HFF-Myc (cell line): ENCODE results near the gene RPS3A.

ENCODE experiments used
- DNase-seq: peaks from one replicate; pipeline ENCODE4 v3.0.0-alpha.2; 2011; ENCODE audit warnings: low read depth; ENCODE audit errors: extremely low read depth
- H3K4me3 ChIP-seq: replicated peaks from 2 replicates; pipeline ENCODE4 v1.5.1; 2011; ENCODE audit warnings: low read depth, mild to moderate bottlenecking, control low read depth, low read length
- TF ChIP-seq, protein P1 (sequence below): IDR thresholded peaks from 2 replicates; pipeline ENCODE4 v1.5.1; 2012; ENCODE audit warnings: mild to moderate bottlenecking, low read depth, low read length, control low read depth; ENCODE audit errors: missing control alignments

The RPS3A gene

DNA sequence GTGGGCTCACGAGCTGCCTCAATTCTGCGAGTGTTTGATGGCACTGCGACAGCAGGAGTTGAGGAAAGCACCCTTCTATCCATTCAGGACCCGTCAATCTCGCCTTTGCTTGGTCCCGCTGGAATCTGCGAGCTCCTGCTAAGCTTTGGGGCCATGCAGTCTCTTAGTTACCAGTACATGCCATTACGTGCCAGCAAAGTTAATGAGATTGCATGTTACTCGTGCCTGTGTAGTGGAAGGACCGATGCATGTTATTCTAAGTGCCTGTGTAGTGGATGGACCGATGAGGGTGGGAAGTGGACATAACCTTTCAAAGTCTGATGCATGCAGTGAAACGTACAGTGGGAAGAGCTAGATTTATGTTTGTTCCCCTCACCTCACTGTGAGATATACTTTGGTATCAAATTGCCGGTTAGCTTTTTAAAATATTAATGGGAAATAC lies 569 bp downstream of the RPS3A start:
- TF ChIP-seq, protein P1, sequence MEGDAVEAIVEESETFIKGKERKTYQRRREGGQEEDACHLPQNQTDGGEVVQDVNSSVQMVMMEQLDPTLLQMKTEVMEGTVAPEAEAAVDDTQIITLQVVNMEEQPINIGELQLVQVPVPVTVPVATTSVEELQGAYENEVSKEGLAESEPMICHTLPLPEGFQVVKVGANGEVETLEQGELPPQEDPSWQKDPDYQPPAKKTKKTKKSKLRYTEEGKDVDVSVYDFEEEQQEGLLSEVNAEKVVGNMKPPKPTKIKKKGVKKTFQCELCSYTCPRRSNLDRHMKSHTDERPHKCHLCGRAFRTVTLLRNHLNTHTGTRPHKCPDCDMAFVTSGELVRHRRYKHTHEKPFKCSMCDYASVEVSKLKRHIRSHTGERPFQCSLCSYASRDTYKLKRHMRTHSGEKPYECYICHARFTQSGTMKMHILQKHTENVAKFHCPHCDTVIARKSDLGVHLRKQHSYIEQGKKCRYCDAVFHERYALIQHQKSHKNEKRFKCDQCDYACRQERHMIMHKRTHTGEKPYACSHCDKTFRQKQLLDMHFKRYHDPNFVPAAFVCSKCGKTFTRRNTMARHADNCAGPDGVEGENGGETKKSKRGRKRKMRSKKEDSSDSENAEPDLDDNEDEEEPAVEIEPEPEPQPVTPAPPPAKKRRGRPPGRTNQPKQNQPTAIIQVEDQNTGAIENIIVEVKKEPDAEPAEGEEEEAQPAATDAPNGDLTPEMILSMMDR = no peak
- DNase-seq = no peak
- H3K4me3 ChIP-seq = peak overlapping the region; percentile 84

DNA sequence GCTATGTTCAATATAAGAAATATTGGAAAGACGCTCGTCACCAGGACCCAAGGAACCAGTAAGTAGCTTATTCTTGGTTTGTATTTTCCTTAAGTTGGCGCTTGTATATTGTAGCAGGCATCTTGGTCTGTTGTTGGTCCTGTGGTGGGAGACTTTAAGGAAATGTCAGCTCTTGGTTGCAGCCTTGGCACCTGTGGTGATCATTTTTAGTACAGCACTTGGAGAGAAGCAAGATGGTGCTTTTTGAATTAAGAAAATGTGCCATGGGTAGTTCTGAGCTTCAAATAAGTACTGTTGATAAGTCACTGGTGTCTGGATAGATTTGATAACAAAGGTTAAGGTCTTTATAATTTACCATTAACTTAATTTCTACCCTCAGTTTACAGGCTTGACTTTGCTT lies 1.1 kb downstream of the RPS3A start:
- H3K4me3 ChIP-seq = peak overlapping the region; percentile 84
- TF ChIP-seq, protein P1 = no peak
- no peak for DNase-seq

DNA sequence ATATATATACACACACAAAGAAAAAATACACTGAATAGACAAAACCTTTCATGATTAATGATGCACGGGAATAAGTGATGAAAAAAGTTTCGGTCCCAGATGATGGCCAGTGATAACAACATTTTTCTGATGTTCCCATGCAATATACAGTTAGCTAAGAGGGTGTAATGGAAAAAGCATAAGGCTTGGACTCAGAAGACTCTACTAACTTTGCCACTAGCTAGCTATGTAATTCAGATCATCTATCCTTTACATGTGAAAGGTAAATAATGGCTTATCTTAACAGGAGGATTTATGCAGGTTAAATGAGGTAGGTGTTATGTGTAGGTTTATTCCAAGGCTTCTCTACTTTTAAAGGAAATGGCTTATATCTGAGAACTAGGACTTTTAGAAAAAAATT lies 4.3 kb downstream of the RPS3A start:
- H3K4me3 ChIP-seq = peak overlapping the region; percentile 84; the same call in 1 of the 2 replicates
- TF ChIP-seq, protein P1 = no peak
- DNase-seq = no peak

DNA sequence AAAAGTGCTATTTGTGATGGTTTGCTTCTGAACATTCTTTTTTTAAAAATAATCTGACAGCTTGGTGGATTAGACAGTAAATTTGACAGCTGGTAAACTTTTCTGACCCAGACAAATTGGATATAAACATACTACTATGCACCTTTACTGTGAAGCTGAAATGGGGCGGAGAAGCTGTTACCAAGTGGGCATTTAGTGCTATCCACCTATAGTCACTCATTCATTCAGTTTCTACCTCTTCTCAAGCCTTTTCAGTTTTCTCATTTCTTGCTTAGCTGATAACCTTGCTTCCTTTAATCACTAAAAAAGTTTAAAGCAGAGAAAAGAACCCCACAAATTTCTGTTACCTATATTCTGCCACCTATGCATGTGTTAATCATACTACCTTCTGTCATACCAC lies 5.2 kb downstream of the RPS3A start:
- H3K4me3 ChIP-seq = no peak overlapping the region

DNA sequence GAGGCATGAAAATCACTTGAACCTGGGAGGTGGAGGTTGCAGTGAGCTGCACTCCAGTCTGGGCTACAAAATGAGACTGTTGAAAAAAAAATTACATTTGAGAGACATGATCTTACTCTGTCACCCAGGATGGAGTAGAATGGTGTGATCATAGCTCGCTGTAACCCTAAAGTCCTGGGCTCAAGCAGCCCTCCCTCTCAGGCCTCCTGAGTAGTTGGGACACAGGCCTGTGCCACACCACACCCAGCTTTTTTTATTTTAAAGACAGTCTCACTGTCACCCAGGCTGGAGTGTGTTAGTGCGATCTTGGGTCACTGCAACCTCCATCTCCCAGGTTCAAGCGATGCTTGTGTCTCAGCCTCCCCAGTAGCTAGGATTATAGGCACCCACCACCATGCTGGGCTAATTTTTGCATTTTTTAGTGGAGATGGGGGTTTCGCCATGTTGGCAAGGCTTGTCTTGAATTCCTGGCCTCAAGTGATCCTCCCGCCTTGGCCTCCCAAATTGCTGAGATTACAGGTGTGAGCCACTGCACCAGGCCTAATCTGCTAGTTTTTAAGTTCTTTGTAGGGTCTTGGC lies 6.1 kb downstream of the RPS3A start:
- TF ChIP-seq, protein P1 = no peak
- H3K4me3 ChIP-seq = no peak overlapping the region
- no peak for DNase-seq

More for the DNA sequence above, 5.2 kb downstream of the RPS3A start:
- TF ChIP-seq, protein P1 = no peak
- DNase-seq = no peak

DNA sequence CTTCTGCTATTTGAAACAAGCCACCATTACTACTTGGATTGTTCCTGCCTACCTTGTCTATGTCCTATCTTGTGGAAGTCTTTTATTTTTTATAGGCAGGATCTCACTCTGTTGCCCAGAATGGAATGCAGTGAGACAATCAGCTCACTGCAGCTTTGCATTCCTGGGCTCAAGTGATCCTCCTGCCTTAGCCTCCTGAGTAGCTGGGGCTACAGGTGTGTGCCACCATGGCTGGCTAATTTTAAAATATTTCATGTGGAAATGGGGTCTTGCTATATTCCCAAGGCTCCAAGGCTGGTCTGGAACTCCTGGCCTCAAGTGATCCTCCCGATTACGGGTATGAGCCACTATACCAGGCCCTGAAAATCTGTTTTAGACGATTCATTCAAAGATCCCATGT lies 7.6 kb downstream of the RPS3A start:
- TF ChIP-seq, protein P1 = no peak
- H3K4me3 ChIP-seq = no peak overlapping the region
- no peak for DNase-seq

DNA sequence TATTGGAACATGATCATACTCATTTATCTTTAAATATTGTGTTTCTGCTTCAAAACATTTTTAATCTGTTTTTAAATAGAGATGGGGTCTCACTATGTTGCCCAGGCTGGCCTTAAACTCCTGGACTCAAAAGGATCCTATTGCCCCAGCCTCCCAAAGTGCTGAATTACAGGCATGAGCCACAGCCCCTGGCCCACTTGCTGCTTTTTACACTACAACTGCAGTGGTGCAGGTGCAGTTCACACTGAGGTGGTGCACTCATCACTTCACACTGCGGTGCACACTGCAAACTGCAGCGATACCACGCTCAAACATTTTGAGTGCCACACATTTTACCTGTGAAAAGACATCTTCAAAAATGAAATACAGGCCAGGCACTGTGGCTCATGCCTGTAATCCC lies 10.8 kb downstream of the RPS3A start:
- TF ChIP-seq, protein P1 = no peak

More for the DNA sequence above, 10.8 kb downstream of the RPS3A start:
- no peak for DNase-seq
- H3K4me3 ChIP-seq = no peak overlapping the region
